HAP-1 (cell line): ENCODE results near the gene EBF4.
A peak's percentile ranks its signal among the peaks of the same experiment; 100 is the strongest.

Source experiments
- DNase-seq, 2 experiments: peaks; one replicate each; pipeline ENCODE4 v3.0.0-alpha.2; 2016 to 2020; ENCODE audit warnings: low spot score in 2 of 2
- H3K27me3 ChIP-seq: fragments of 250-450 bp; sonication (Bioruptor Pico); 2 replicates; pipeline ENCODE4 v1.5.1; 2020; ENCODE audit warnings: low read depth, mild to moderate bottlenecking, moderate library complexity
- H3K36me3 ChIP-seq: fragments of 250-450 bp; sonication (Bioruptor Pico); replicated peaks from 2 replicates; pipeline ENCODE4 v1.5.1; 2020; ENCODE audit warnings: mild to moderate bottlenecking
- H3K4me1 ChIP-seq: fragments of 250-450 bp; sonication (Bioruptor Pico); 2 replicates; pipeline ENCODE4 v1.5.1; 2020; ENCODE audit warnings: mild to moderate bottlenecking
- H3K4me3 ChIP-seq: fragments of 250-450 bp; sonication (Bioruptor Pico); 2 replicates; pipeline ENCODE4 v1.5.1; 2020; ENCODE audit warnings: mild to moderate bottlenecking, moderate library complexity
- H3K9me3 ChIP-seq: fragments of 250-450 bp; sonication (Bioruptor Pico); 2 replicates; pipeline ENCODE4 v1.5.1; 2020; ENCODE audit warnings: mild to moderate bottlenecking, moderate library complexity
- in situ Hi-C: fragments of 300-500 bp; cut with MboI; formaldehyde crosslinking; loops from 3 replicates; pipeline ENCODE4 v1.14.3; 2020; ENCODE audit warnings: low sequenced_read_pairs, inconsistent platforms, mixed read lengths

The EBF4 gene

GRCh38 chr20:2755451-2756055 lies 63.0 kb downstream of the EBF4 start:
- Histone ChIP-seq H3K4me3 (no peak overlapping the region), H3K27me3 (peaks cover 9% of the 10 kb centered on the region), H3K4me1 (no peaks in the 10 kb centered on the region; the same call in 1 of the 2 replicates), H3K36me3 (no peaks in the 10 kb centered on the region), H3K9me3 (no peaks in the 10 kb centered on the region)
- in situ Hi-C loops: no loop called here
- DNase-seq: no peak

GRCh38 chr20:2756056-2756611 lies 63.6 kb downstream of the EBF4 start:
- peaks cover 9% of the 10 kb centered on the region for H3K27me3 ChIP-seq
- H3K4me3 ChIP-seq: no peak overlapping the region
- H3K9me3 ChIP-seq: no peaks in the 10 kb centered on the region
- no peaks in the 10 kb centered on the region for H3K36me3 ChIP-seq
- in situ Hi-C loops: no loop called here
- DNase-seq: peak in 1 of 2 experiments; percentile 53
- no peaks in the 10 kb centered on the region; the same call in 1 of the 2 replicates for H3K4me1 ChIP-seq

DNA sequence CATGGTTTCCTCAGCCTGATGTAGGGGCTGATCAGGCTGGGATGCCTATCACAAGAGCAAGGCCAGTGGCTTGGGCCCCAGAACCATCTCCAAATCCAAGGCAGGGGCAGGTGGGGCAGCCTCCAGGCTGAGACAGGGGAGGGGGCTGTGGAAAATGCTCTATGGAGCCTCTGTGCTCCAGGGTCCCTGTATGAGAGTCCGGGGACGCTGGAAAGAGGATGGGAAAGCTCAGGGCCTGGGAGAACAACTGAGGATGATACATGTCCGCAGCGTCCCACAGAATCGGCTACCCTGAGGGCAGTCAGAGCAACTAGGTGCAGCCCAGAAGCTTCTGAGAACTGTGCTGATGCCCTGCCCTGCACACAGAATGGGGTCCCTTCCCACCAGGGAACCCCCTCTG lies 64.4 kb downstream of the EBF4 start:
- DNase-seq: no peak
- in situ Hi-C loops: no loop called here
- Histone ChIP-seq H3K4me1 (no peaks in the 10 kb centered on the region; the same call in 1 of the 2 replicates), H3K4me3 (no peak overlapping the region), H3K27me3 (peaks cover 9% of the 10 kb centered on the region), H3K9me3 (no peaks in the 10 kb centered on the region), H3K36me3 (no peaks in the 10 kb centered on the region)

GRCh38 chr20:2757969-2758368 lies 65.4 kb downstream of the EBF4 start:
- H3K4me1 ChIP-seq: no peaks in the 10 kb centered on the region
- DNase-seq: no peak
- H3K9me3 ChIP-seq: no peaks in the 10 kb centered on the region
- no peaks in the 10 kb centered on the region for H3K36me3 ChIP-seq
- peaks cover 9% of the 10 kb centered on the region for H3K27me3 ChIP-seq
- H3K4me3 ChIP-seq: no peak overlapping the region
- in situ Hi-C loops: no loop called here

DNA sequence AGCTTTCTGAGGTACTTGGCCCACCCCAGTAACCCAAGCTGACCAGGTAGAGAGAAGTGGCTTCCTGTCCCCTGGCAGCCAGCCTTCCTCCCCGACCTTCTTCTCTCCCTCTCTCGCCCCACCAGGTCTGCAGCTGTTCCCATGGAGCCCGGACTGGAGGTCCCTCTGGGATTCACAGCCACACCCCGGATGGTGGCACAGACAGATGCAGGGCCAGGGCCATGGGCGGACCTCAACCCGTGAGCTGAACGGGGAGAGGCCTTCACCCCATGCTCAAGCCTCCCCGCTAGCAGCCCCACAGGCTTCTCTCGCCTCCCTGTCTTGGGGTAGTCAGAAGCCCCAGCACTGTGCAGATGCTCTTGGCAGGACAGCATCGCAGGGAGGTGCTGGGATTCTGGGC lies 66.6 kb downstream of the EBF4 start:
- in situ Hi-C loops: no loop called here
- Histone ChIP-seq H3K36me3 (no peaks in the 10 kb centered on the region), H3K4me1 (no peaks in the 10 kb centered on the region), H3K27me3 (peaks cover 9% of the 10 kb centered on the region), H3K4me3 (no peak overlapping the region), H3K9me3 (no peaks in the 10 kb centered on the region)
- DNase-seq: no peak

DNA sequence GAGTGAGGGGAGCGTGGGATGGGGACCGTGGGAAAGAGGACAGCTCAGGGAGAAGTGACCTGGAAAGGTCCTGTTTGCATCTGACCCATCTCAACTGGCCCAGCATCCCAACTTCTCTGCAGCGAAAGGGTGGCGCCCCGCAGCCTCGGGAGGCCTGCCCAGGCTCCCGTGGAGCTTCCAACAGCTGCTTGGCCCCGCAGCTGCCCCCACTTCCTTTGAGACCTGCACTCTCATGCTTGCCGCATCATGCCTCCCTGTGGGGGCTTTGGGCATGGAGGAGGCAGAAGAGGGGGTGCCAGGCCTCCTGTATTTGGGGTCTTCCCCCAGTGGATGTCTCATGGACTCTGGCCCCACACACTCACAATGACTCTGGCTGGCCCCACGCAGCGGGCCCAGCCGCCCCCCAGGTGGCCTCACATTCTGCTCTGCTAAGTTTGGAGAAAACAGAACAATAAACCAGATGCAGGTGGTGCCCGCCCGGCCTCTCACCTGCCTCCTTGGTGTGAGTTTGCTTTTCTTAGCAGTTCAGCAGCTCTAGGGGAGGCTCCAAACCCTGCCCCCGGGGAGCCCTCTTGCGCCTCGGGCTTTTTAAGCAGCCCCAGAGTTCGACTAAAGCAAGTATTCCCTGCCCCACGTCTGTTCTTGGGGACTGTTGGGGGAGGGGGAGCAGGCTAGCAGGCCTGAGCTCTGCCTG lies 67.2 kb downstream of the EBF4 start:
- Histone ChIP-seq H3K4me3 (no peak overlapping the region), H3K9me3 (no peaks in the 10 kb centered on the region), H3K36me3 (no peaks in the 10 kb centered on the region), H3K27me3 (peaks cover 9% of the 10 kb centered on the region), H3K4me1 (no peaks in the 10 kb centered on the region)
- in situ Hi-C loops: no loop called here
- DNase-seq: no peak

DNA sequence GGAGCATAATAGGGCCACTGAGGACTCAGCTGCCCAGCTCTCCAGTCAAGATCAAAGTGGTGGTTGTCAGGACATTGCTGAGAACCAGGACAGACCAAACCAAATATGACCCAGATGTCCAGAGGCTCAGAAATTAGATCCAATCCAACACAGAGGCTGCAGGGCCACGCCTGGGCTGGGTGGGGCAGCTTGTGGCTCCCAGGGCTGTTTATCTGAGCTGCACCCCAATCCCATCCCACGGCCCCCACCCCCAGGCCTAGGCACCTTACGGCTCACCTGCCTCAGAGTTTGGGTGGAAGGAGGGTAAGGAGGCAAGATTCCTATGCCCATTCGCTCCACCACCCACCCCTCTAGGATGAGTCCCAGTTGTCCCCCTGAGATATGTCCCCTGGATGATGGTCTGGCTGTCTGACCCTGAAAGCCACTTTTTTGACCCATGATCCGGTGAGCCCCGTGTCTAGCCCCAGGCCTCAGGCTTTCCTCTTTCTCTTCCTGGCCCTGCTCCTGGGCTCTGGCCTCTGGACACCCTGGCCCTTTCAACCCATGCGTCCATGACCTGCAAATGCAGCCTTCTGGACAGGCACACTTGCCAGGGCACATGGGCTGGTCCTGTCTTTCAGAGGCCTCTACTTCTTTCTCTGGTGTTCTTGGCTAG lies 67.8 kb downstream of the EBF4 start:
- peaks cover 9% of the 10 kb centered on the region for H3K27me3 ChIP-seq
- no peak for DNase-seq
- in situ Hi-C loops: no loop called here
- no peak overlapping the region for H3K4me3 ChIP-seq
- no peaks in the 10 kb centered on the region for H3K4me1 ChIP-seq
- no peaks in the 10 kb centered on the region for H3K9me3 ChIP-seq
- no peaks in the 10 kb centered on the region for H3K36me3 ChIP-seq

- H3K36me3 ChIP-seq: no peaks in the 10 kb centered on the region
- H3K9me3 ChIP-seq: no peaks in the 10 kb centered on the region
- no peak for DNase-seq
- H3K4me3 ChIP-seq: no peak overlapping the region
- H3K27me3 ChIP-seq: peaks cover 6% of the 10 kb centered on the region
- in situ Hi-C loops: no loop called here
- no peaks in the 10 kb centered on the region for H3K4me1 ChIP-seq
Measured at GRCh38 chr20:2760952-2761305, 68.3 kb downstream of the EBF4 start.

- H3K4me1 ChIP-seq: no peaks in the 10 kb centered on the region
- no peaks in the 10 kb centered on the region for H3K9me3 ChIP-seq
- in situ Hi-C loops: no loop called here
- H3K4me3 ChIP-seq: no peak overlapping the region
- H3K36me3 ChIP-seq: no peaks in the 10 kb centered on the region
- H3K27me3 ChIP-seq: no peaks in the 10 kb centered on the region; the same call in 1 of the 2 replicates
- DNase-seq: no peak
Measured at GRCh38 chr20:2761885-2762284, 69.3 kb downstream of the EBF4 start.

GRCh38 chr20:2762578-2763131 lies 70.1 kb downstream of the EBF4 start:
- H3K27me3 ChIP-seq: no peaks in the 10 kb centered on the region; the same call in 1 of the 2 replicates
- H3K9me3 ChIP-seq: no peaks in the 10 kb centered on the region
- no peaks in the 10 kb centered on the region for H3K36me3 ChIP-seq
- no peak overlapping the region for H3K4me3 ChIP-seq
- in situ Hi-C loops: no loop called here
- no peaks in the 10 kb centered on the region for H3K4me1 ChIP-seq
- DNase-seq: no peak

DNA sequence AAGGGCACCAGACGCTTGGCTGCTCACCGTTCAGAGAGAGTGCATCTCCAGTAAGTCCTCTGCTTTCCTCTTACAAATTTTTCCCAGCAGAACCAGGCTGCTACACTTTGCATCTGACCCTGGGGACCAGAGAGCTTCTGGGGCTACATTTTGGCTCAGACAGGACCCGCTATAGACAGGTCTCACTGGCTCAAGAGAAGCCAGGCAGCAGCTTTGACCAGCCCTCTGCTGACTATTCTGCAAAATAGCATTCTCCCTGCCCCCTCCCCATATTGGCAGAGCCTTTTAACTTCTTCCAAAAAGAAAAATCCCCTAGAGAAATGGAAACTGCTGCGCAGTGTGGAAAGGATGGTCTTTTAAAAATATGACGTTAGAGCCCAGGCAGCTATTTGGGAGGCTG lies 70.6 kb downstream of the EBF4 start:
- no peak for DNase-seq
- H3K36me3 ChIP-seq: no peaks in the 10 kb centered on the region
- in situ Hi-C loops: no loop called here
- H3K4me1 ChIP-seq: no peaks in the 10 kb centered on the region
- no peaks in the 10 kb centered on the region for H3K9me3 ChIP-seq
- no peaks in the 10 kb centered on the region; the same call in 1 of the 2 replicates for H3K27me3 ChIP-seq
- H3K4me3 ChIP-seq: no peak overlapping the region

DNA sequence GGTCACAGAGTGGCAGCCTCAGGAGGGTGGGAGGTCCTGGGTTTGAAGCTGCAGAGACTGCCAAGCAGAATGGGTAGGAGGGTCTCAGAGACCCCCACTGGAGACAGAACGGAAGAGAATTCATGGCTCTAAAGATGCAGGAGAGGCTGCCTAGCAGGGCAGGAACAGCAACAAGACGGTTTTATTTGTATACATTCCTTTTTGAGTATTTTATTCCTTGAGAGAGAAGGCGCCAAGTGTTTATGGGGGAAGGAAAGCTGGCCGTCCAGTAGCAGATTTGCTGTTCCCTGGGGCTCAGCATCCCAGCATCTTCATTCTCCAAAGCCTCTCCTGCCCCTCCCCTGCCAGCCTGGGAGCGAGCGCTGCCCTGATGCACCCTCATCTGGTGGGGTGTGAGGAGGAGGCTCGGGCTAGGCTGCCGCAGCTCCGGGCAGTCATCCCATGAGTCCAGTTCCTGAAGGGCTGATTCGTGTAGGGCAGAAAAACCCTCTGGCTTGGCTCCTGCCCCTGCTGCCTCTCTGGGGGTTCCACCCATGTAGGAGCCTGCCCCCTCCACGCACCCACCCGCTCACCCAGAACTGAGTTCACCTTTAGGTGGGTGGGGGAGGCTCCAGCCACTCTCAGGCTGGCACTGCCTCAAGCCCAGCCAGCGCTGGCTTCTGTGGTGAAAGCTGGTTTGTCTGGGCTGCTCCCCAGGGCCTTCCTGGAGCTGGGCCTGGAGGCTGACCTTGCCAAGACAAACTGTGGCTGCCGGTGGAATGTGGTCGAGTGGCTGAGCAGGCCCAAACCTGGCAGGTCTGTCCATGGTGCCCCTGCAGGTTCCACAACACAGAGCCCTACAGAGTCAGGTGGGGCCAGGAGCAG lies 75.4 kb downstream of the EBF4 start:
- no peaks in the 10 kb centered on the region for H3K36me3 ChIP-seq
- H3K4me3 ChIP-seq: no peak overlapping the region
- H3K27me3 ChIP-seq: peaks cover 5% of the 10 kb centered on the region; the same call in 1 of the 2 replicates
- in situ Hi-C loops: no loop called here
- H3K4me1 ChIP-seq: no peaks in the 10 kb centered on the region
- no peaks in the 10 kb centered on the region for H3K9me3 ChIP-seq
- DNase-seq: no peak

DNA sequence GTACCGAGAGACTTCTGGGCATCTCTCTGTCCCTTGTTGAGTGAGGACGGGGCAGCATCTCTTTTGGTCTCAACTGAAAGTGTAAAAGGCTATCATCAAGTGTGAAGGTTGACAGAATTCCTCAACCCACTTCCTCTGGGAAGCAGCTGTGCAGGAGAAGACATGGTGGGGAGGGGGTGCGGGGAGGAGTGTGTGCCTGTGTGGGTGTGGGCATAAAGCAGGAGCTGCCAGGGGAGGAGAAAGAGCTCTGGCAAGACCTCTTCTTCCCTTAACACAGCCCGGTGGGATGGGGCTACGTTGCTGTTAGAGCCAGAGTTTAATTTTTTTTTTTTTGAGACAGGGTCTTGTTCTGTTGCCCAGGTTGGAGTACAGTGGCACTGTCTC lies 76.0 kb downstream of the EBF4 start:
- Histone ChIP-seq H3K9me3 (no peaks in the 10 kb centered on the region), H3K4me1 (no peaks in the 10 kb centered on the region), H3K4me3 (no peak overlapping the region), H3K36me3 (no peaks in the 10 kb centered on the region), H3K27me3 (peaks cover 5% of the 10 kb centered on the region; the same call in 1 of the 2 replicates)
- in situ Hi-C loops: no loop called here
- DNase-seq: no peak
